Testis (tissue), 3 donors: Measurements from ENCODE around the gene EIF3K. TPM values are rescaled to one million over a fixed set of nuclear protein-coding genes. Genes with fewer than 3 reads are reported as not detected.
"Not testable (repeated sequence)": the region's sequence is repeated elsewhere in the genome, so short reads cannot be mapped to it uniquely, and the experiment has no call there.

Experiments used
- DNase-seq: peaks from one replicate; pipeline ENCODE4 v3.0.0-alpha.2; 2019
- H3K27ac ChIP-seq, 2 donors: fragments of 200-600 bp; sonication (generic); one replicate each; pipeline ENCODE4 v1.5.1; 2019
- H3K27me3 ChIP-seq: fragments of 200-600 bp; sonication (generic); one replicate; pipeline ENCODE4 v1.5.1; 2019
- H3K36me3 ChIP-seq: fragments of 200-600 bp; sonication (generic); one replicate; pipeline ENCODE4 v1.5.1; 2017; ENCODE audit warnings: low read depth; ENCODE audit errors: missing control alignments
- H3K4me1 ChIP-seq: fragments of 200-600 bp; sonication (generic); one replicate; pipeline ENCODE4 v1.5.1; 2019
- H3K4me3 ChIP-seq, 2 donors: fragments of 200-600 bp; sonication (generic); one replicate each; pipeline ENCODE4 v1.5.1; 2017 to 2019
- H3K9me3 ChIP-seq: fragments of 200-600 bp; sonication (generic); one replicate; pipeline ENCODE4 v1.5.1; 2017
- POLR2A ChIP-seq: fragments of 450-650 bp; IDR thresholded peaks from one replicate; pipeline ENCODE4 v1.6.1; 2017; ENCODE audit warnings: antibody characterized with exemption, mild to moderate bottlenecking, moderate library complexity
- WGBS, 2 donors: methylation state at CpG; one replicate each; pipeline ENCODE4 v1.1.5; 2018; 5-methylcytosine and 5-hydroxymethylcytosine counted together
- intact Hi-C: fragments of 100-400 bp; cut with DNase I; formaldehyde crosslinking; loops from one replicate; pipeline ENCODE4 v1.15.1; 2023; ENCODE audit warnings: low total_unique reads
- polyA plus RNA-seq: library from polyadenylated mRNA; stranded (reverse); fragments of 350-450 nt; fragmentation: Illumina TruSeq; extraction: RNeasy Lipid Tissue Mini Kit (QIAGEN cat#74804); gene quantifications from one replicate; pipeline ENCODE4 v1.2.3, GENCODE V29; 2014; ENCODE audit warnings: low read depth, low replicate concordance; ENCODE audit not compliant: insufficient read depth
- total RNA-seq, 2 donors: library from RNA; depleted of rRNA; stranded (reverse); fragments of >200 nt; gene quantifications; one replicate each; pipeline ENCODE4 v1.2.3, GENCODE V29; 2016
- TF ChIP-seq, protein P1 (sequence below), 3 experiments: fragments of 450-650 bp in 2 of 3; fragments of 200-600 bp in 1 of 3; sonication (generic) in 1 of 3; IDR thresholded peaks; one replicate each; pipeline ENCODE4 v1.5.1; 2016 to 2019; ENCODE audit warnings: antibody characterized with exemption in 3 of 3, mild to moderate bottlenecking in 2 of 3, moderate library complexity in 1 of 3

The EIF3K gene
- total and polyA plus RNA-seq, 3 donors from 2014 or later: 195 to 235 (median 201) TPM

DNA sequence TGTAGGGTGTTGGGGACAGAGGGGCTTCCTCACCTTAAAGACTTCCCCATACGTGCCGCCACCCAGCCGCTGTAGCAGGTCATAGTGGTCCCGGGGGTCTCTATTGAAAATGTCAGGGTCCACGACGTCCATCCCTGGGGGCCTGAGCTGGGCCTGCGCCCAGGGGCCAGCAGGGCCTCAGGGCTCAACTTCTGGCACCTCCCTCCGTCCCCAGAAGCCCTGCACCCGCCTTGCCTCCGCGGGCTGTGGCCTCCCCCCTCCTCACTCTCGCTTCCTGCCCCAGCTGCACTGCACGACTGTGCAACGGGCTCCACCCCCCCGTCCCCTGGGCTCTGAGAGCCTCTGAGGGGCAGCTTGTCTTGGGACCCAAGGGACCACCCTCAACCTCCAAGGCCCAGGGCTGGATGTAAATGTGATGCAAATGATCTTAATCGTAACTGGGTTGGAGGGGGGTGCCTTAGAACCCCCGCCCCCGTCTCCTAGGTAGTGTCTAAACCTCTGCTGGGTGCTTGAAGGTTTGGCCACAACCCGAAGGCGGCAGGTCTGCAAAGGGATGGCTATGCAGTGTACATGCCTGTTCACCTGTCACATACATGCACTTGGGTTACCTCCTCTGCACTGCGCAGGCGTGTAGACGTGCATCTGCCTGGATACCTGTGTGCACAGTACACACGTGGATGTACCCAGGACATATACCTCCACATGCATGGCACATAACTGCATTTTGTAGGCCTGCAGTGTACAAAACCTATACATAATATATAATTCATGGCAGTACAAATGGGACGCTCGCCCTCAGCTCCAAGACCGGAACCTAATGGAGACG is 1.0 kb upstream of the EIF3K start, which contains the start of gene MAP4K1:
MAP4K1 (minus strand) TSS at position 190 of the 826 bp plus-strand sequence; CDS start at position 132, 58 bp downstream.
- intact Hi-C loops: loop anchor here (10.0 kb wide), 1 partner anchor 213 kb away; the partner anchor contains the start of gene FAM98C
- peak; percentile 25 for DNase-seq
- peaks cover 7% of the 10 kb centered on the region for H3K4me1 ChIP-seq
- no peaks in the 10 kb centered on the region for H3K36me3 ChIP-seq
- 18 to 32% methylated on average over 20 to 27 of the region's 28 CpGs for WGBS, 2 donors
- H3K4me3 ChIP-seq: peak within 1 kb of the TSS; percentile 83 to 94
- H3K9me3 ChIP-seq: no peaks in the 10 kb centered on the region
- TF ChIP-seq, protein P1, sequence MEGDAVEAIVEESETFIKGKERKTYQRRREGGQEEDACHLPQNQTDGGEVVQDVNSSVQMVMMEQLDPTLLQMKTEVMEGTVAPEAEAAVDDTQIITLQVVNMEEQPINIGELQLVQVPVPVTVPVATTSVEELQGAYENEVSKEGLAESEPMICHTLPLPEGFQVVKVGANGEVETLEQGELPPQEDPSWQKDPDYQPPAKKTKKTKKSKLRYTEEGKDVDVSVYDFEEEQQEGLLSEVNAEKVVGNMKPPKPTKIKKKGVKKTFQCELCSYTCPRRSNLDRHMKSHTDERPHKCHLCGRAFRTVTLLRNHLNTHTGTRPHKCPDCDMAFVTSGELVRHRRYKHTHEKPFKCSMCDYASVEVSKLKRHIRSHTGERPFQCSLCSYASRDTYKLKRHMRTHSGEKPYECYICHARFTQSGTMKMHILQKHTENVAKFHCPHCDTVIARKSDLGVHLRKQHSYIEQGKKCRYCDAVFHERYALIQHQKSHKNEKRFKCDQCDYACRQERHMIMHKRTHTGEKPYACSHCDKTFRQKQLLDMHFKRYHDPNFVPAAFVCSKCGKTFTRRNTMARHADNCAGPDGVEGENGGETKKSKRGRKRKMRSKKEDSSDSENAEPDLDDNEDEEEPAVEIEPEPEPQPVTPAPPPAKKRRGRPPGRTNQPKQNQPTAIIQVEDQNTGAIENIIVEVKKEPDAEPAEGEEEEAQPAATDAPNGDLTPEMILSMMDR (IDR thresholded peaks at IDR 0.05): no peak
- TF ChIP-seq POLR2A: no peak
- H3K27ac ChIP-seq: no peak within 1 kb of the TSS
- no peaks in the 10 kb centered on the region for H3K27me3 ChIP-seq

DNA sequence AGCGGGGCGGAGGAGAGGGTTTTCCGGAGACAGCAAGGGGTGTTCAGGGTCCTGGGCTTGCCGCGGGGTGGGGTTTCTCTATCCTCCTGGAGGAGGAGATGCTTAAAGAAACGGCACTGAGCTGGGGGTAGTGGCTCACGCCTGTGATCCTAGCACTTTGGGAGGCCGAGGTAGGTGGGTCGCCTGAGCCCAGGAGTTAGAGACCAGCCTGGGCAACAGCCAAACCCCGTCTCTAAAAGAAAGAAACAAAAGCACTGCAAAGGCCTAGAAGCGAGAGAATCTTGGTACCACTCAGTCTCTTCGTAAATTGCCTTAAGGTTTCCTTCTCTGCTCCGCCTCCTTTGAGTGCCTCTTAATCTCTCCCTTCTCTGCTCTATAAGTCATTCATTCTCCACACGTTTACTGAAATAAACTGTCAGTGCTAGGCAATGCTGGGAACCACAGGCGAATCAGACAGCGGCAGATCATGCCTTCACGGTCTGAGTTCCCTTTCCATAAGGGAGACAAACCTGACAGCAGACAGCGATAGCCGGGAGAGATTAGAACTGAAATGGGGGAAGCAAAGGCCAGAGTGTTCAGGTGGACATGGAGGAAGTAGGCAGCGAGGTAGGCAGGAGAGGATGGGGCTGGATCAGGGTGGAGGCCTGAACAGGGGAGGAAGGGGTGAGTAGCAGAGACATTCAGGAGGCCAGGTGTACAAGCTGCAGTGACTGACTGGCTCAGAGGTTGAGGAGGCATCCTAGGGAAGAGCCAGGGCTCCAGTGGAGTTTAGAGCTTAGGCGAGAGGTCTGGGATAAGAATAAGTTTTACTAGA is 580 bp downstream of the EIF3K start:
- no peak for TF ChIP-seq POLR2A
- Histone ChIP-seq H3K36me3 (no peaks in the 10 kb centered on the region), H3K27ac (peak overlapping the region; percentile 57 to 76), H3K4me3 (peak overlapping the region; percentile 83 to 94), H3K9me3 (no peaks in the 10 kb centered on the region), H3K27me3 (no peaks in the 10 kb centered on the region), H3K4me1 (peaks cover 7% of the 10 kb centered on the region)
- intact Hi-C loops: loop anchor here (10.0 kb wide), 1 partner anchor 215 kb away; the partner anchor contains the start of gene FAM98C
- WGBS, 2 donors: 10 to 13% methylated on average over 21 of the region's 21 CpGs
- DNase-seq: no peak

DNA sequence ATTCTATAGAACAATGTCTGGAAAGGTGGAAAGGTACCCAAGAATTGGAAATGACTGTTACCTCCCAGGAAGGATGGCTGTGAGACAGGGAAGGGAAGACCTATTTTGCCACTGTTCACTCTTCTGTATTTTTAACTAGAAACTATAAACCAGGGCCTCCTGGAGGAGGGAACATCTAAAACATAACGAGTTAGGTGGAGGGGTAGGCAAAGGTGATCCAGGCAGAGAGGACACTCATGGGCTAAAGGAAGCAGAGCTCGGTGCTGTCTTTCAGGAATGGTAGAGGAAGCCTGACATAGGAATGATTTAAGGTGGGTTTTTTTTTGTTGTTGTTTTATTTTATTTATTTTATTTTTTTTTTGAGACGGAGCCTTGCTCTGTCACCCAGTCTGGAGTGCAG is 5.8 kb downstream of the EIF3K start:
- H3K4me1 ChIP-seq: peaks cover 4% of the 10 kb centered on the region
- H3K27ac ChIP-seq: no peak overlapping the region
- H3K9me3 ChIP-seq: no peaks in the 10 kb centered on the region
- DNase-seq: no peak
- H3K4me3 ChIP-seq: no peak overlapping the region
- no peak for TF ChIP-seq POLR2A
- TF ChIP-seq, protein P1 (IDR thresholded peaks at IDR 0.05): no peak
- no peaks in the 10 kb centered on the region for H3K27me3 ChIP-seq
- no peaks in the 10 kb centered on the region for H3K36me3 ChIP-seq
- intact Hi-C loops: no loop called here
- 84 to 86% methylated on average over 3 of the region's 3 CpGs for WGBS, 2 donors

DNA sequence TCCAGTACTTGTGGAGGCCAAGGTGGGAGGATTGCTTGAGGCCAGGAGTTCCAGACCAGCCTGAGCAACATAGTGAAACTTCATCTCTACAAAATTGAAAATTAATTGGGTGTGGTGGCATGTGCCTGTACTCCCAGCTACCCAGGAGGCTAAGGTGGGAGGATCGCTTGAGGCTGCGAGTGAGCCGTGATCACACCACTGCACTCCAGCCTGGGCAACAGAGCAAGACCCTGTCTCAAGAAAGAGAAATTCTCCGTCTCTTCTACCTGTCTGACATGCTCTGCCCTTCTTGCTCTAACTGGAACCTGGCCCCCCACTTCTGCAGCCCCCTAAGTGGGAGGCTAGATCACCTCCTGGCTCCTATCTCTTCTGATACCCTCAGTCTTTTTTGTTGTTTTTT is 7.4 kb downstream of the EIF3K start:
- Histone ChIP-seq H3K4me1 (no peaks in the 10 kb centered on the region), H3K27ac (no peak overlapping the region), H3K9me3 (no peaks in the 10 kb centered on the region), H3K36me3 (no peaks in the 10 kb centered on the region), H3K27me3 (no peaks in the 10 kb centered on the region), H3K4me3 (no peak overlapping the region)
- DNase-seq: no peak
- intact Hi-C loops: no loop called here
- TF ChIP-seq, protein P1 (IDR thresholded peaks at IDR 0.05): no peak
- no peak for TF ChIP-seq POLR2A
- WGBS, 2 donors: 93 to 94% methylated on average over 4 of the region's 4 CpGs

DNA sequence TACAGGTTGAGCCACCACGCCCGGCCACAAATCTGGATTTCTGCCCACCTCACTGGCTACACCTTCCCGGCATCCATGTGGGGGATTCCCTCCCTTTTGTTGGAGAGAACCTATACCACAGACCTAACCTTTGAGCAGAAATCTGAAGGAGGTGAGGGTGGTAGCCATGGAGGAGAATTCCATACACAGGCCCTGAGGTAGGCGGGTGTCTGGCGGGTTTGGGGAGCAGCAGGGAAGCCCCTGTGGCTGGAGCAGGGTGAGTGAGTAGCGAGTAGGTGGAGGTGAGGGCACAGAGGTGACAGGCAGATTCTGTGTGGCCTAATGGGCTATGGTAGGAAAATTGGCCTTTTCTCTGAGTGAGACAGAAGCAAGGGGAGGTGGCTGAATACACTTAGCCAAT is 10.6 kb downstream of the EIF3K start:
- intact Hi-C loops: no loop called here
- no peaks in the 10 kb centered on the region for H3K27me3 ChIP-seq
- no peak overlapping the region for H3K4me3 ChIP-seq
- no peaks in the 10 kb centered on the region for H3K4me1 ChIP-seq
- TF ChIP-seq POLR2A: no peak
- TF ChIP-seq, protein P1 (IDR thresholded peaks at IDR 0.05): no peak
- no peaks in the 10 kb centered on the region for H3K36me3 ChIP-seq
- H3K9me3 ChIP-seq: no peaks in the 10 kb centered on the region
- WGBS, 2 donors: 91 to 96% methylated on average over 6 of the region's 6 CpGs
- H3K27ac ChIP-seq: no peak overlapping the region
- no peak for DNase-seq

DNA sequence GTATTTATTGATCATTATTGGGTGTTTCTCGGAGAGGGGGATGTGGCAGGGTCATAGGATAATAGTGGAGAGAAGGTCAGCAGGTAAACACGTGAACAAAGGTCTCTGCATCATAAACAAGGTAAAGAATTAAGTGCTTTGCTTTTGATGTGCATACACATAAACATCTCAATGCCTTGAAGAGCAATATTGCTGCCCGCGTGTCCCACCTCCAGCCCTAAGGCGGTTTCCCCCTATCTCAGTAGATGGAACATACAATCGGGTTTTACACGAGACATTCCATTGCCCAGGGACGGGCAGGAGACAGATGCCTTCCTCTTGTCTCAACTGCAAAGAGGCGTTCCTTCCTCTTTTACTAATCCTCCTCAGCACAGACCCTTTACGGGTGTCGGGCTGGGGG is 12.3 kb downstream of the EIF3K start:
- WGBS, 2 donors: 78 to 83% methylated on average over 11 of the region's 11 CpGs
- H3K9me3 ChIP-seq, H3K27ac ChIP-seq, H3K36me3 ChIP-seq, H3K27me3 ChIP-seq, DNase-seq, H3K4me3 ChIP-seq, H3K4me1 ChIP-seq, intact Hi-C loops: not testable (repeated sequence)

DNA sequence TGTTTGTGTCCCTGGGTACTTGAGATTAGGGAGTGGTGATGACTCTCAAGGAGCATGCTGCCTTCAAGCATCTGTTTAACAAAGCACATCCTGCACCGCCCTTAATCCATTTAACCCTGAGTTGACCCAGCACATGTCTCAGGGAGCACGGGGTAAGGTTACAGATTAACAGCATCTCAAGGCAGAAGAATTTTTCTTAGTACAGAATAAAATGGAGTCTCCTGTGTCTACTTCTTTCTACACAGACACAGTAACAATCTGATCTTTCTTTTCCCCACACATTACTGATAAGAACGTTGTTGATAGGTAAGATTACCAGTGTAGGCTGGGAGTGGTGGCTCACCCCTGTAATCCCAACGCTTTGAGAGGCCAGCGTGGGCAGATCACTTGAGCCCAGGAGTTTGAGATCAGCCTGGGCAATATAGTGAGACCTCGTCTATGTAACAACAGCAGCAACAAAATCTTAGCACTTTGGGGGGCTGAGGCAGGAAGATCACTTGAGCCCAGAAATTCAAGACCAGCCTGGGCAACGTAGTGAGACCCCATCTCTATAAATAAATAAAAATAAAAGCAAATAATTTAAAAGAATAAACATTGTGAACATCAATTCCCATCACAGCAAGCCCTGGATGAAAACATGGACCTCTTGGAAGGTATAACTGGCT is 13.0 kb downstream of the EIF3K start:
- H3K27ac ChIP-seq, H3K9me3 ChIP-seq, H3K36me3 ChIP-seq, H3K4me1 ChIP-seq, H3K4me3 ChIP-seq, DNase-seq, H3K27me3 ChIP-seq, intact Hi-C loops: not testable (repeated sequence)
- WGBS, 2 donors: 74 to 79% methylated on average over 7 of the region's 7 CpGs
